Fibroblast of skin of scalp (primary cell): ENCODE results near the gene SLC12A5. TPM values are rescaled to one million over a fixed set of nuclear protein-coding genes. Genes with fewer than 3 reads are reported as not detected.
"Not testable (repeated sequence)": the region's sequence is repeated elsewhere in the genome, so short reads cannot be mapped to it uniquely, and the experiment has no call there.

ENCODE experiments used
- DNase-seq: peaks from one replicate; pipeline ENCODE4 v3.0.0-alpha.2; 2013
- polyA plus RNA-seq, 2 experiments: library from polyadenylated mRNA; unstranded; fragments of 120-200 nt; gene quantifications; one replicate each; pipeline ENCODE4 v1.2.1, GENCODE V29; 2013; ENCODE audit not compliant: insufficient read length in 2 of 2

The SLC12A5 gene
- polyA plus RNA-seq (2013, experiment 1 of 2; ENCODE audit: insufficient read length): 1.8 TPM
- polyA plus RNA-seq (2013, experiment 2 of 2; ENCODE audit: insufficient read length): 3.1 TPM

- no peak for DNase-seq
These were observed at the start of gene SLC12A5 for GRCh38 chr20:46028772-46029371. TSS of gene SLC12A5 (plus strand) at chr20:46029215. CDS start at chr20:46029345, 130 bp downstream.

- no peak for DNase-seq
These were observed 47.8 kb upstream of the SLC12A5 start for GRCh38 chr20:45981261-45981660.

GRCh38 chr20:45983279-45983743 lies 45.7 kb upstream of the SLC12A5 start:
- no peak for DNase-seq

- DNase-seq: no peak
These were observed 43.4 kb upstream of the SLC12A5 start for GRCh38 chr20:45985573-45985972.

- peak; percentile 43 for DNase-seq
These were observed 41.8 kb upstream of the SLC12A5 start for GRCh38 chr20:45987108-45987780.

GRCh38 chr20:45988830-45989229 lies 40.2 kb upstream of the SLC12A5 start:
- DNase-seq: not testable (repeated sequence)

GRCh38 chr20:45991616-45992015 lies 37.4 kb upstream of the SLC12A5 start:
- DNase-seq: no peak

GRCh38 chr20:45993197-45993951 lies 35.6 kb upstream of the SLC12A5 start:
- no peak for DNase-seq

GRCh38 chr20:45994761-45995493 lies 34.1 kb upstream of the SLC12A5 start:
- no peak for DNase-seq

- DNase-seq: not testable (repeated sequence)
These were observed 33.4 kb upstream of the SLC12A5 start for GRCh38 chr20:45995495-45996097.

GRCh38 chr20:45997187-45997586 lies 31.8 kb upstream of the SLC12A5 start:
- no peak for DNase-seq

GRCh38 chr20:45998337-45998736 lies 30.7 kb upstream of the SLC12A5 start:
- DNase-seq: no peak

- no peak for DNase-seq
These were observed 30.3 kb upstream of the SLC12A5 start for GRCh38 chr20:45998761-45999160.

- DNase-seq: no peak
These were observed 29.3 kb upstream of the SLC12A5 start for GRCh38 chr20:45999557-46000261.

GRCh38 chr20:46000262-46000996 lies 28.6 kb upstream of the SLC12A5 start:
- DNase-seq: no peak

GRCh38 chr20:46001498-46001897 lies 27.5 kb upstream of the SLC12A5 start:
- no peak for DNase-seq

GRCh38 chr20:46002008-46002407 lies 27.0 kb upstream of the SLC12A5 start:
- DNase-seq: no peak

GRCh38 chr20:46004187-46004586 lies 24.8 kb upstream of the SLC12A5 start:
- no peak for DNase-seq

- DNase-seq: no peak
These were observed 24.0 kb upstream of the SLC12A5 start for GRCh38 chr20:46004889-46005473.

- DNase-seq: no peak
These were observed 22.9 kb upstream of the SLC12A5 start for GRCh38 chr20:46006022-46006705.
